ENCODE data around the gene LPAR5.

- TF ChIP-seq CTCF (IDR thresholded peaks at IDR 0.05), result peak in 2 of 4 experiments; percentile 11 to 35
- TF ChIP-seq POLR2A (IDR thresholded peaks at IDR 0.05), result no peak
Observed at GRCh38 chr12:6570264-6570887, 65.4 kb downstream of the LPAR5 start.

All from uterus (tissue), 2 donors.